Putamen (tissue), 1 donor: Measurements from ENCODE around the gene OR4S2.

Experiments used
- DNase-seq: peaks from one replicate; pipeline ENCODE4 v3.0.0-alpha.2; 2016; ENCODE audit warnings: low spot score

The OR4S2 gene

GRCh38 chr11:55648027-55648426 is at the start of gene OR4S2:
OR4S2 (plus strand) TSS chr11:55648327; CDS start chr11:55650904, 2,577 bp downstream.
- no peak for DNase-seq

GRCh38 chr11:55607545-55607944 is 40.6 kb upstream of the OR4S2 start, which contains the start of gene OR4C11:
OR4C11 (minus strand) TSS chr11:55607645; CDS start chr11:55604373, 3,272 bp downstream.
- no peak for DNase-seq

- DNase-seq = no peak
Observed at GRCh38 chr11:55624531-55624930, 23.6 kb upstream of the OR4S2 start.

GRCh38 chr11:55634813-55635212 is 13.3 kb upstream of the OR4S2 start, which contains the start of gene OR4P4:
OR4P4 (plus strand) TSS chr11:55635113.
- DNase-seq = no peak

GRCh38 chr11:55652560-55652959 is 4.4 kb downstream of the OR4S2 start:
- DNase-seq = no peak

GRCh38 chr11:55655096-55655495 is 7.0 kb downstream of the OR4S2 start:
- DNase-seq = no peak

- no peak for DNase-seq
Observed at GRCh38 chr11:55658031-55658573, 10.0 kb downstream of the OR4S2 start.

- DNase-seq = no peak
Observed at GRCh38 chr11:55658608-55659007, 10.5 kb downstream of the OR4S2 start.

GRCh38 chr11:55661901-55662300 is 13.8 kb downstream of the OR4S2 start, which contains the start of gene OR4C6:
OR4C6 (plus strand) TSS chr11:55662201; CDS start chr11:55665167, 2,966 bp downstream.
- no peak for DNase-seq

- no peak for DNase-seq
Observed at GRCh38 chr11:55669376-55669775, 21.2 kb downstream of the OR4S2 start.

- no peak for DNase-seq
Observed at GRCh38 chr11:55673860-55674259, 25.7 kb downstream of the OR4S2 start.

- DNase-seq = no peak
Observed at GRCh38 chr11:55697817-55698216, 49.7 kb downstream of the OR4S2 start.

GRCh38 chr11:55701429-55701828 is 53.3 kb downstream of the OR4S2 start:
- DNase-seq = no peak
